Subcutaneous adipose tissue (tissue), 4 donors: ENCODE results near the gene CAMSAP3. TPM values are rescaled to one million over a fixed set of nuclear protein-coding genes. Genes with fewer than 3 reads are reported as not detected.

Source experiments
- total RNA-seq, 4 donors: library from RNA; depleted of rRNA; stranded (reverse); fragments of >200 nt; gene quantifications; one replicate each; pipeline ENCODE4 v1.1.0, GENCODE V29; 2016
- TF ChIP-seq, protein P1 (sequence below): fragments of 450-650 bp; IDR thresholded peaks from one replicate; pipeline ENCODE4 v1.5.1; 2016; ENCODE audit warnings: low read depth, mild to moderate bottlenecking, control low read depth, antibody characterized with exemption, moderate library complexity

The CAMSAP3 gene
- total RNA-seq, 4 donors from 2014 or later, result not detected

DNA sequence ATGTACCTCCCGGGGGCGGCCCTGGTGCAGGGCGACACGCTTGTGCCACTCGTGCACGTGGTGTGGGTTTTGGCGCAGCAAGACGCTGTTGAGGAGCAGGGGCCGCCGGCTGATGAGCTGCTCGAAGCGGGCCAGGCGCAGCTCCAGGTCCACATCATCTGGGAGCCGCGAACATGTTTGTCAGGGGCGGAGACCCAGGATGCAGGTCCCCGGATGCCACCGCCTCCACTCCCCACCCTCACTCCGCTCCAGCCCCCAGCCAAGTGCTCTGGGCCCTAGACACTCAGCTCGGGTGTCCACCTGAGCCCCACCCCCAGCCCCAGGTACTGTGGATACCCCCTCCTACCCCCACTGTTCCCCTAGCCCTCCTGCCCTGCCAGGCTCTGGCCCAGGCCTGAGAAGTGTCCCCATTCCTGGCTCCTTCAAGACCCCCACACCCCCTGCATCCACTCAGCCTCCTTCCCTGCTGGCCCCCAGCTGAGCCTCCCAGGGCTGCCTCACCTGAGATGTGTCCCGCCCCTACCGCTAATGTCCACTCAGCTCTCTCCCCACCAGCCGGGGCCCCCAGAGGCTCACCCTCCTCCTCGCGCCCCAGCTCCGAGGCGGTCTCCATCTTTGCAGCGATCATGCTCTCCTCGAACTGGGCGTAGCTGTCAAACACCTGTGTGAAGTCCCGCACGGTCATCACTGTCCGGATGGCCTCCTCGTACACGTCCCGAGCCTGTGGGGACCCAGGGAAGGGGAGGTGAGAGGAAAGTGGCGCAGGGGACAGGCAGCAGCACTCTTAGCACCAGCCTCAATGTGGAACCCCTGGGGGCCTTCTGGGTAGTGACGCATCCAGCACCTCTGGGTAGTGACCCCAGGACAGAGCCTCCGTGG, 28.3 kb downstream of the CAMSAP3 start:
- TF ChIP-seq, protein P1, sequence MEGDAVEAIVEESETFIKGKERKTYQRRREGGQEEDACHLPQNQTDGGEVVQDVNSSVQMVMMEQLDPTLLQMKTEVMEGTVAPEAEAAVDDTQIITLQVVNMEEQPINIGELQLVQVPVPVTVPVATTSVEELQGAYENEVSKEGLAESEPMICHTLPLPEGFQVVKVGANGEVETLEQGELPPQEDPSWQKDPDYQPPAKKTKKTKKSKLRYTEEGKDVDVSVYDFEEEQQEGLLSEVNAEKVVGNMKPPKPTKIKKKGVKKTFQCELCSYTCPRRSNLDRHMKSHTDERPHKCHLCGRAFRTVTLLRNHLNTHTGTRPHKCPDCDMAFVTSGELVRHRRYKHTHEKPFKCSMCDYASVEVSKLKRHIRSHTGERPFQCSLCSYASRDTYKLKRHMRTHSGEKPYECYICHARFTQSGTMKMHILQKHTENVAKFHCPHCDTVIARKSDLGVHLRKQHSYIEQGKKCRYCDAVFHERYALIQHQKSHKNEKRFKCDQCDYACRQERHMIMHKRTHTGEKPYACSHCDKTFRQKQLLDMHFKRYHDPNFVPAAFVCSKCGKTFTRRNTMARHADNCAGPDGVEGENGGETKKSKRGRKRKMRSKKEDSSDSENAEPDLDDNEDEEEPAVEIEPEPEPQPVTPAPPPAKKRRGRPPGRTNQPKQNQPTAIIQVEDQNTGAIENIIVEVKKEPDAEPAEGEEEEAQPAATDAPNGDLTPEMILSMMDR, result no peak

DNA sequence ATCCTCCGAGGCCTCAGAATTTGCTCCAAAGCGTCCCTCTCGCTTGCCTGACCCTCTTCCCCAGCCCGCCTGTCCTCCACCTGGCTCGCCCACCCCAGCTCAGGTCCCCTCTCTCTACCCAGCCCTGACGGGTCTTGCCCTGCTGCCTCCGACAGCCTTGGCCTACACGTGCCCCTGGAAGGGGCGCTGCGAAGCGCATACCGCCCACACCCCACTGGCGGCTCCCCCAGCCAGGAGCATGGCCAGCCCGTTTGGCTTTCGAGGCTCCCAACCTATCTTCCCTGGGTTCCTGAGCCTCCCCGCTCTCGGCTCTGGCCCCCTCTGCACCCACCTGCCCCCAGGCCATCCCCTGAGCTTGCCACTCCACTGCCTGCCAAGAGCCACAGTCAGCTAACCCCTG, 29.1 kb downstream of the CAMSAP3 start:
- TF ChIP-seq, protein P1, result no peak

DNA sequence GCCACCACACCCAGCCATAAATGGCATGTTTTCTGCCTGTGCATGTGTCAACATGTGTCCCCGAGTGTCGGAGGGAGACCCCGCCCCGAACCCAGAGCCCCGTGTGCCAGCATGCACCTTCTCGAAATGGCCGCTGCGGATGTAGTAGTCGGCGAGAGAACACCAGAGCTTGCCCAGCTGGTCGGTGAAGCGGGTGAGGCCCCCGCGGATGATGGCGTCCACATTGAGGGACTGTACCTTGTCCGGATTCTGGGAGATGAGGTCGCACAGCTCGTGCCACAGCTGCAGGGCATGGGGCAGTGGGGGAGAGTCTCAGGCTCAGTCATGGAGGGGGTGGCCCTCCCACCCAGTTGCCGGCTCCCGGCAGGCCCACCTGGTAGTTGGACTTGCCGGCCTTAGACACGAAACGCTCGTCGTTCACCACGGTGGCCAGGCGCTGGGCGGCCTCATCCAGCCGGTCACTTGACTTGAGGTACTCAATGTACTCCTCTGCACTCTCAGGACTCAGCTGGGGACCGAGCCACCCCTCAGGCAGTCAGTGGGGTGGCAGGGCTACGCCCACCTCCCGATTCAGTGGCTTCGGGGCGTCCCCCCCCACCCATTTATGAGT, 30.2 kb downstream of the CAMSAP3 start:
- TF ChIP-seq, protein P1, result no peak

DNA sequence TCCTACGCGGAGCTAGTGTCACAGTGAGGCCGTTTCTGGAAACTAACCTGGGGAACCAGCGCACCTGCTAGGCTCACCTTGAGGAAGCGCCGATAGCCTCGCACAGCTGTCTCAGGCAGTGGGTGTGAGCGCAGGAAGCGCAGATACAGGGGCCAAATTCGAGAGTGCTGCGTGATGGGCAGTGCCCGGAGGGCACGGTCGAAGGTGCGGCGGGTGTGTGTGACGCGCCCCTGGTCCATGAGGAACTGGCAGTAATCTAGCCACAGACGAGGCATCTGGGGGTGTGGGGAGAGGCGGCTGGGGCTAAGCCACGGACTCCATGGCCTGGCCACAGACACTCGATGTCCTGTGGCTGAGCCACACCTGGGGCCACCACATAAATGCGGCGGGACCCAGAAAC, 31.5 kb downstream of the CAMSAP3 start:
- TF ChIP-seq, protein P1, result no peak

DNA sequence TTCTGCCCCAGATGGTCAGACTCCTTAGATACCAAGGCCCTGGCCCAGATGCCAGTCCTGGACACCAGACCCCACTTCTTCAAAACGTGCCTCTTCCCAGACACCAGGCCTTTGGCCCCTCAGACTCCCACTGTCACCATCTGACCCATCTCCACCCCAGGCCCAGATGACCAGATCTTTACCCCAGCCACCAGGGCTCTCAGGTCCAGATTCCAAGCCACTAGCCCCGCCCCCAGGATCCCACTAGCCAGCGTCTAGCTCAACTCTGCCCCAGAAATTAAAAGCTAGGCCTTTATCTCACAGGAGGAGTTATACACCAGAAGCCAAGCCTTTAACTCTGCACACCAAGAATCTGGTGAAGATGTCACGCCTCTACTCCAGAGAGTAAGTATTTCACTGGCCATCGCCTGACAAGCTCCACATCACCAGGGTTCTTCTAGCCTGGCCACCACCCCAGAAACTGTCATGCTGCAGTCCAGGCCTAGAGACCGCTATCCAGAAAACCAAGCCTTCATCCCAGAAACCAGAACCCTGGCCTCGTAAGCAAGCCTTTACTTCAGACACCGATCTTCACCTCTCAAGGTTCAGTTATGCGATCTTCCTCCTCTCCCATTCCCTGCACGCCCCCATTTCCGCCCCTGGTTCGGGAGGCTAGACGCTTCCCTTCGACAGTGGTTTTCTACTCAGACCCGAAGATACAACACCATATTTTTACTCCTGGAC, 33.1 kb downstream of the CAMSAP3 start:
- TF ChIP-seq, protein P1, result no peak

DNA sequence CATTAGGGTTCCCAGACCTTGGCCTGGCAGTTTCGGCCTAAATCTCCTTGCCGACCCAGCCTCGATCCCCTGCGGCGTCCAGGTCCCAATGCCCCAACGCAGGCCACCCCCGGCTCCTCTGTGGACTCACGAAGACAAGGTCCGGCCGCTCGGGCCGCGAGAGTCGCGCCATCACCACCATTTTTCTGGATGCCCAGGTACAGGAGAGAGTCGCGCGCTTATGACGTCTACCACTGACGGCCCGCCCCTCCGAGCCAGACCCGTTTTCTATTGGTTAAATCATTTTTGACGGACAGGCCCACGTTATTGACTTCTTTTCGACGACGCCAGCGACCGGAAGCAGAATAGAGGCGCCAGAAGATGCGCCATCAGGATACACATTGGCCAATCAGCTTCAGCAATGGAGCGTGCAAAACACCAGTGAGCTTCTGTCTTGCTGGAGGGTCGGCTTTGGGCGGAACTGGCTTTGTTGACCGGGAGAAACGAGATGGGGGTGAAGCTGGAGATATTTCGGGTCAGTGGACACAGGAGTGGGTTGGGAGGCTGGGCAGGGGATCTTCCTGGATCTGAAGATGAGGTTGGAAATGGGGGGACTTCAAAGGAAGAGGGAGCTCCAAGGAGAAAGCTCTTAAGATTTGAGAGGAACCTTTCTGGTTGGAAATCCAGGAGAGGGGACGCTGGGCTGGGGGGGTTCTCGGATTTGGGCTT, 33.8 kb downstream of the CAMSAP3 start, which contains the start of the genes PET100 and XAB2:
TSS of gene PET100 (plus strand) at position 447 of the 708 bp plus-strand sequence. CDS start at position 488, 41 bp downstream.
TSS of gene XAB2 (minus strand) at position 199 of the 708 bp plus-strand sequence. CDS start at position 181, 18 bp downstream.
- TF ChIP-seq, protein P1, result no peak
